GM06990 (cell line): ENCODE data around the gene CDH20.

Source experiments
- DNase-seq: peaks from one replicate; pipeline ENCODE4 v3.0.0-alpha.2; 2011; ENCODE audit not compliant: insufficient read length; ENCODE audit errors: extremely low read depth
- H3K27me3 ChIP-seq: replicated peaks from 2 replicates; pipeline ENCODE4 v1.6.0; 2011; ENCODE audit warnings: low read length; ENCODE audit not compliant: control insufficient read depth, insufficient read depth
- H3K36me3 ChIP-seq: 2 replicates; pipeline ENCODE4 v1.5.1; 2011; ENCODE audit warnings: low read length; ENCODE audit not compliant: control insufficient read depth, insufficient read depth
- H3K4me3 ChIP-seq: replicated peaks from 2 replicates; pipeline ENCODE4 v1.5.1; 2011; ENCODE audit warnings: low read depth, mild to moderate bottlenecking, control low read depth, low read length
- TF ChIP-seq, protein P1 (sequence below): IDR thresholded peaks from 2 replicates; pipeline ENCODE4 v1.5.1; 2011; ENCODE audit warnings: low read length, control low read depth, mild to moderate bottlenecking, inconsistent platforms; ENCODE audit not compliant: insufficient read depth, poor library complexity, severe bottlenecking

The CDH20 gene

DNA sequence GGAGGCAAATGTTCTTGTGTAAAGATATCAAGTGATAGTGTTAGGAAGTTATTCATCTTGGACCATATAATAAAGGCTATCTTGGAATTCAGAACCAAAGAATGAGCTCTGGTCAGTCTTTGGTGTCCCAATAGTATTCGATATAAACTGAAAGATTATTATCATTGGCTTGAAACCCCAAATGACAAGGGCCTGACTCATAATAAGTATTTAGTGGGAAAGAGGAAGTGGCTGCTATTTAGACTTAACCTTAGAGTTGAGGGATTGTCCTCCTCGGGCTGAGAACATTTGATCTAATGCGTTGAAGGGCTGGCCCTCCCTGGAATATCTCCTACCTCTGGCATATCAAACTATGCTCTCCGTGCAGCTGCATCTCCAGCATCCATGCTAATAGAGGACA is 67.5 kb downstream of the CDH20 start:
- Histone ChIP-seq H3K27me3 (no peaks in the 10 kb centered on the region), H3K36me3 (no peaks in the 10 kb centered on the region), H3K4me3 (no peak overlapping the region)
- DNase-seq: no peak
- TF ChIP-seq, protein P1, sequence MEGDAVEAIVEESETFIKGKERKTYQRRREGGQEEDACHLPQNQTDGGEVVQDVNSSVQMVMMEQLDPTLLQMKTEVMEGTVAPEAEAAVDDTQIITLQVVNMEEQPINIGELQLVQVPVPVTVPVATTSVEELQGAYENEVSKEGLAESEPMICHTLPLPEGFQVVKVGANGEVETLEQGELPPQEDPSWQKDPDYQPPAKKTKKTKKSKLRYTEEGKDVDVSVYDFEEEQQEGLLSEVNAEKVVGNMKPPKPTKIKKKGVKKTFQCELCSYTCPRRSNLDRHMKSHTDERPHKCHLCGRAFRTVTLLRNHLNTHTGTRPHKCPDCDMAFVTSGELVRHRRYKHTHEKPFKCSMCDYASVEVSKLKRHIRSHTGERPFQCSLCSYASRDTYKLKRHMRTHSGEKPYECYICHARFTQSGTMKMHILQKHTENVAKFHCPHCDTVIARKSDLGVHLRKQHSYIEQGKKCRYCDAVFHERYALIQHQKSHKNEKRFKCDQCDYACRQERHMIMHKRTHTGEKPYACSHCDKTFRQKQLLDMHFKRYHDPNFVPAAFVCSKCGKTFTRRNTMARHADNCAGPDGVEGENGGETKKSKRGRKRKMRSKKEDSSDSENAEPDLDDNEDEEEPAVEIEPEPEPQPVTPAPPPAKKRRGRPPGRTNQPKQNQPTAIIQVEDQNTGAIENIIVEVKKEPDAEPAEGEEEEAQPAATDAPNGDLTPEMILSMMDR: no peak

DNA sequence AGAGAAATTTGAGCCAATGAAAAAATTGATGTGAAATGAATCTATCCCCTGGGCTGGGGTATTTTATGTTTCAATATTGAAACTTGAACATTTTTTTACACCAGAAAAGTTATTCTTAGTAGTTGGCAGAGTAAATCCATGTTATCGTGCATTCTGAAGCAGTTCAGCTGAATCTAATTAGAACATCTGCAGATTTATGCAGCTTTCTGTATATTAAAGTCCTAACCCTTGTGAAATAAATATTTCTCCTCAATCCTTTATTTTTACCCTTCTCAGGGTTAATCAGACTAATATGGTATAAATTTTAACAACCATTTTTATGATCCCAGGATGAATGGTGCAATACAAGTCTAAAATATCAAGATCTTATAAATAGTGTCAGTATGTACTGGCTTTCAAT is 69.5 kb downstream of the CDH20 start:
- TF ChIP-seq, protein P1: no peak
- Histone ChIP-seq H3K4me3 (no peak overlapping the region), H3K27me3 (no peaks in the 10 kb centered on the region), H3K36me3 (no peaks in the 10 kb centered on the region)
- DNase-seq: no peak

DNA sequence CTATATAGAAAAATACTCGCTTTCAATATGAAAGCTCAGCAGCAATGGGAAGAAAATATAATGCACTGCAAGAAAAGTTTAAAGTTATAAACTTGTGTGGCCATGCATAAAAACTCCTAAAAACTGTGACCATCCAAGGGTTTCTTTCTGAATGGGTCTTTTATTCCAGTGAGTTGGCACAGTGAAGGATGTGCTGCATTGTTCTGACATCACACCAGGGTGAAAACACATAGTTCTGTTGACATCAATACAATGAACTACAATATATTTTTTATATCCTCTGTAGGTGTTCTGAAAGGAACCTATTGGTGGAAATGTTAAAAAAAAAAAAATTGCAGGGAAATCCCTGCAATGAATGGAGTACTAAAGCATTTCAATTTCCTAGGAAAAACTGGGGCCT is 80.2 kb downstream of the CDH20 start:
- Histone ChIP-seq H3K27me3 (no peaks in the 10 kb centered on the region), H3K36me3 (no peaks in the 10 kb centered on the region), H3K4me3 (no peak overlapping the region)
- no peak for DNase-seq
- TF ChIP-seq, protein P1: no peak

DNA sequence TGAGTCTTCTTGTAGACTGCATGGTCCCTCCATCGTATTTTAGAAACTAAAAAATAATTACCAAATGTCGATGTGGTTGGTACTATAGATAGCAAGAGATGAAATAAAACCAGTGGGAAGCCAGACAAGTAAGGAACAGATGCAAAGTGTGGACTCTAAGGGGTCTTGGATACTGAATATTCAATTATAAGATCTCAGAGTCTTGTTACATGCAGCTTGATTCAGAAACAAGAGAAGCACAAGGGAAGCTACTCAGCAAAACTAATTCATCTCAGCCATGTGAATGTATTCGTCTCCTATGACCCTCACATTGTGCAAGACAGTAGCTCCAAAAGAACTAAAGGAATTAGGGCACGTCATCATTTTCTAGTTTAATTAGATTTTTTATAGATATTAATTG is 80.9 kb downstream of the CDH20 start:
- no peaks in the 10 kb centered on the region for H3K27me3 ChIP-seq
- H3K4me3 ChIP-seq: no peak overlapping the region
- TF ChIP-seq, protein P1: no peak
- H3K36me3 ChIP-seq: no peaks in the 10 kb centered on the region
- DNase-seq: no peak

DNA sequence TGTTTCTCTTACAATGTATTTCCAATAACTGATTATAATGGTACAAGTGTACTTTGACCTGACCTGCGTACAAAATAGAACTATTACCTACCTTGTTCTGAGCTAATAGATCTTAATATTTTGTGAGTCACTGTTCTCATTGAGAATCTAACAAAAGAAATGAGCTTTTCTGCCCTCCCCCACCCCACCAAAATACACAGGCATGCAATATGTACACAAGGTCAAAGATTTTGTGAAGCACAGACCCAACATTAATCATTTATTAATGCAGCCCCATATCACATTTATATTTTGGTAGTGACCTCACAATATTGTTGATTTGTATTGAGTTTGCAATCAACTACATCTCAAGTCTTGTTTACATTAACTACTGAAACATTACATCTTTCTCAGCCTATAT is 86.5 kb downstream of the CDH20 start:
- no peak for DNase-seq
- H3K4me3 ChIP-seq: no peak overlapping the region
- no peaks in the 10 kb centered on the region for H3K27me3 ChIP-seq
- H3K36me3 ChIP-seq: no peaks in the 10 kb centered on the region
- TF ChIP-seq, protein P1: no peak

DNA sequence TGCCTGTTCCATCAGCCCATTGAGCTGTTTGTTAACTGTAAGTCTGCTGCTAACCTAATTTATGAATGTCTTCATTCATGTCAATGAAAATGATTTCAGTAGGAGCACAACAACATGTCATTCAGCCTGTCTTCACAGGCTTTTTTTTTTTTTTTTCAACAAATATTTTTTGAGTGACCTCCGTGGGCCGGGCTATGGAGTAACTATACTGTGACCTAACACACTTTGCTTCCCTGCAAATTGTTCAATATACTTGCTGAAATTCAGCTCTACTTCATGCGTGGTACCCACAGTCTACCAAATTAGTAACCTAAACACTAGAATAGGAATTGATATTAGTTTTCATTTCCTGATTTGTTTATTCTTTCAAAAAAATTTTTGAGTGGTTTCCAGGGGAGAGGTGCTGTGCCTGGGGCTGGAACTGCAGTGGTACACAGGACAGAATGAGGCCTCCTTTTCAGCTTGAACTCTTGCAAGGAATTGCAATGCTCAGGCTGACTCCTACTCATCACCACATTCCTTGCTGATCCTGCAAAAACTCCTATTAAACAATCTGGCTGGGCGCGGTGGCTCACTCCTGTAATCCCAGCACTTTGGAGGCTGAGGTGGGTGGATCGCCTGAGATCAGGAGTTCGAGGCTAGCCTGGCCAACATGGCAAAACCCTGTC is 87.1 kb downstream of the CDH20 start:
- Histone ChIP-seq H3K36me3 (no peaks in the 10 kb centered on the region), H3K4me3 (no peak overlapping the region), H3K27me3 (no peaks in the 10 kb centered on the region)
- TF ChIP-seq, protein P1: no peak
- no peak for DNase-seq
